ENCODE measurements around the gene VANGL2. TPM values are rescaled to one million over a fixed set of nuclear protein-coding genes. Genes with fewer than 3 reads are reported as not detected.
A peak's percentile ranks its signal among the peaks of the same experiment; 100 is the strongest.

Gene VANGL2
- total RNA-seq, 2 donors from 2014 or later, result 3.4 to 8.1 TPM

DNA sequence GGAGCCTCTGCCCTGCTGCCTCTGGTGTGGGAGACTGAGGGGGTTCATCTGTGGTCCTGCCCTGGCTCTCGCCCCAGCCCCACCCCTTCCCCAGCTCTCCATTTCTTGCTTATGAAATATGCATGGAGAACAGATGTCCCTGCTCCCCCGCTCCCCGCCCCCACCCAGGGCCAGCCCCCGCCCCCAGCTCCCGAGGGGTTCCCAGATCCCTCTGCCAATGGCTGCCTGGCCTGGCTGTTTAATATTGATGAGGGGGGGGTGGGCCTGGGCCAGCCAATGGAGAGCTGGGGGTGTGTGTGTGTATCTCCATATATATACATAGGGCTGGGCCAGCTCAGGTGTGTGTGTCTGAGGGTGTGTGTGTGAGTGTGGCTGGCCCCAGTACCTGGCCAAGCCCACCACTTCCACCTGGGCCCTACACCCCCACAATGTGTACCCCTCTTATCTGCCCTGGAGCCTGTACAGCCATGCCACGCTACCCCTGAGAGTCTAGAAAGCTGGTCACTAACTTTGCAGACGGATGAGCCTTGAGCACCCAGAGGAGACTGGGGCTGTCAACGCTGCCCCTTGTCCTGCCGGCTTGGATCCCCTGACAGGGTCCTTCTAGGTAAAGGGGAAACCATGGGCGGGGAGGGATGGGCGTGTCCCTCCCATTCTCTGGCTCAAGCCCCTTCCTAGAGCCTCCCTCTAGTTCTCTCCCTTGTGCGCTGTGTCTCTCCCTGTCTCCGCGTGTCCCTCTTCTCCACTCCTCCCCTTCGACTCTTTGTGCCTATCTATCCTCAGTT lies 33.4 kb upstream of the VANGL2 start, which contains the start of gene NHLH1:
TSS of gene NHLH1 (plus strand) at position 341 of the 785 bp plus-strand sequence. CDS start 3,661 bp downstream, outside the sequence.
- Histone ChIP-seq H3K27ac (no peak within 1 kb of the TSS), H3K4me3 (no peak within 1 kb of the TSS), H3K9me3 (no peaks in the 10 kb centered on the region), H3K4me1 (no peaks in the 10 kb centered on the region), H3K27me3 (no peaks in the 10 kb centered on the region), H3K36me3 (no peaks in the 10 kb centered on the region)
- TF ChIP-seq, protein P1, sequence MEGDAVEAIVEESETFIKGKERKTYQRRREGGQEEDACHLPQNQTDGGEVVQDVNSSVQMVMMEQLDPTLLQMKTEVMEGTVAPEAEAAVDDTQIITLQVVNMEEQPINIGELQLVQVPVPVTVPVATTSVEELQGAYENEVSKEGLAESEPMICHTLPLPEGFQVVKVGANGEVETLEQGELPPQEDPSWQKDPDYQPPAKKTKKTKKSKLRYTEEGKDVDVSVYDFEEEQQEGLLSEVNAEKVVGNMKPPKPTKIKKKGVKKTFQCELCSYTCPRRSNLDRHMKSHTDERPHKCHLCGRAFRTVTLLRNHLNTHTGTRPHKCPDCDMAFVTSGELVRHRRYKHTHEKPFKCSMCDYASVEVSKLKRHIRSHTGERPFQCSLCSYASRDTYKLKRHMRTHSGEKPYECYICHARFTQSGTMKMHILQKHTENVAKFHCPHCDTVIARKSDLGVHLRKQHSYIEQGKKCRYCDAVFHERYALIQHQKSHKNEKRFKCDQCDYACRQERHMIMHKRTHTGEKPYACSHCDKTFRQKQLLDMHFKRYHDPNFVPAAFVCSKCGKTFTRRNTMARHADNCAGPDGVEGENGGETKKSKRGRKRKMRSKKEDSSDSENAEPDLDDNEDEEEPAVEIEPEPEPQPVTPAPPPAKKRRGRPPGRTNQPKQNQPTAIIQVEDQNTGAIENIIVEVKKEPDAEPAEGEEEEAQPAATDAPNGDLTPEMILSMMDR (IDR thresholded peaks at IDR 0.05), result no peak
- DNase-seq (ENCODE audit: low spot score), result peak; percentile 16

DNA sequence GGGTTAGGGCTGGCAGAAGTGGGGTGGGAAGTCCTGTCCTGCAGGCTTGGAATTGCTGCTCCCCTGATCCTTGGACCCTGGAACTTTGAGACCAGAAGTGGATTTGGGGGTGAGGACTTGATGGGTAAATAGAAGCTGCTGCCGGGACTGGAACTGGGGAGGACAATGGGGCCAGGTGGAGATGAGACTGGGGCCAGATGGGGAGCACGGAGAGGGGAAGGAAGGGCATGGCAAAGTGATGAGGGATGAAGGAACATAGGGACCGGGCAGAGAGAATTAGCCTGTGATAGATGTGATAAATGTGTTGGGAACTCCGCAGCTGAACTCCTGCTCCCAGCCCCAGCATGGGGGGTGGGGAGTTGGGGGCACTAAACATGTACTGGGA lies 32.9 kb upstream of the VANGL2 start:
- Histone ChIP-seq H3K4me1 (no peaks in the 10 kb centered on the region), H3K9me3 (no peaks in the 10 kb centered on the region), H3K27ac (no peak overlapping the region), H3K36me3 (no peaks in the 10 kb centered on the region), H3K27me3 (no peaks in the 10 kb centered on the region), H3K4me3 (no peak overlapping the region)
- DNase-seq (ENCODE audit: low spot score), result peak; percentile 48
- TF ChIP-seq, protein P1 (IDR thresholded peaks at IDR 0.05), result no peak

DNA sequence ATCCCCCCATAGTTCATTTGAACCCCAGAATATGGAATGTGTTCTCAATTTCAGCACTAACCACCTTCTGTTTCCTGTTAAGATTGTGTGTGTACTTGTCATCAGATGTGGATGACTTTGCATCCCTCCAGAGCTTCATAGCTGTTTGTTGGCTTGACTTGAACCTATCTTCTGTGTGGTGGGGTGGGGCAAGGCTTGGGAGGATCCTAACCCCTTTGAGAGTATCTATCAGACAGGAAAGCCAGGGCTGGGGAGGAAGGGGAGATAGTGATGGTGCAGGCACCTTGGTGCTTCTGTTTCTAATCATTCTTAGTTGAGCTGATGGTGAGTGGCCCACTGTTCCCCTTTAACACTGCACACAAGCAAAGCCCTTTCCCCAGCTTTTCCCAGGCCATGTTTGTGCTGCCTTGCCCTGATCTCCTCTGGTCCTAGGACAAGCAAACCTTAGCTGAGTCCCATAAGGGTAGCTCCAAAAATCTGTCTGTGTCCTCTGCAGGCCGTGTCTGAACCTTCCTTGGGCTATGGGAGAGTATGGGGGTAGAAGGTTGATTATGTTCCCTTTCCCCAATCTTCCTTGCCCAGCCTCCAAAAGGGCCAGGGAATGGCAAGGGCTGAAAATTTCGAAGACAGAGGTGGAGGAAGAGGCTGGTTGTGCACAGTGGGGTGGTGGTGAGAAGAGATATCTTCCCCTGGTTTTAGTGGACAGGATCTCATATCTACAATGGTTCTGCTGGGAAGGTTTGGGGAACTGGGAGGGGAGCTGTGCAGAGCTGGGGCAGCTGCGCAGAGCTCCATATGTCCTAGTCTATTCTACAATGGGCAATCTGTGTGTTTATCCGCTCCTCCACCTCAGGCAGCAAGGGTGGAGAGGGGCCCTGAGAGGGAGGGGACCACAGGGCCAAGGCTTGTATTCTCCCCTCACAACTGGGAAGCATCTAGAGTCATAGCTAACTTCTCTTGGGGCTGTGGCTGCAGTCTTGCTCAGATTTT lies 32.1 kb upstream of the VANGL2 start:
- H3K4me3 ChIP-seq, result no peak overlapping the region
- H3K36me3 ChIP-seq, result no peaks in the 10 kb centered on the region
- no peaks in the 10 kb centered on the region for H3K4me1 ChIP-seq
- H3K27ac ChIP-seq, result no peak overlapping the region
- no peaks in the 10 kb centered on the region for H3K9me3 ChIP-seq
- peak; percentile 44 for DNase-seq (ENCODE audit: low spot score)
- TF ChIP-seq, protein P1 (IDR thresholded peaks at IDR 0.05), result no peak
- H3K27me3 ChIP-seq, result no peaks in the 10 kb centered on the region

DNA sequence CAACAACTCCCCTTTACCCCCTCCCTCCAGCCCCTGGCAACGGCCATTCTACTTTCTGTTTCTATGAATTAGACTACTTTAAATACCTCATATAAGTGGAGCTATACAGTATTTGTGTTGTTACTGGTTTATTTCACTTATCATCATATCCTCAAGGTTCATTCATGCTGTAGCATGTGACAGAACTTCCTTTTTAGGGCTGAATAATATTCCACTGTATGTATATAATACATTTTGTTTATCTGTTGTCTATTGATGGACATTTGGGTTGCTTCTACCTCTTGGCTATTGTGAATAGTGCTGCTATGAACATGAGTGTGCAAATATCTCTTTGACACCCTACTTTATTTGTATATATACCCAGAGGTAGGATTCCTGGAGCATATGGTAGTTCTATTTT lies 31.3 kb upstream of the VANGL2 start:
- H3K9me3 ChIP-seq, result no peaks in the 10 kb centered on the region
- no peaks in the 10 kb centered on the region for H3K4me1 ChIP-seq
- H3K27ac ChIP-seq, result no peak overlapping the region
- TF ChIP-seq, protein P1 (IDR thresholded peaks at IDR 0.05), result no peak
- DNase-seq (ENCODE audit: low spot score), result no peak
- H3K36me3 ChIP-seq, result no peaks in the 10 kb centered on the region
- H3K27me3 ChIP-seq, result no peaks in the 10 kb centered on the region
- no peak overlapping the region for H3K4me3 ChIP-seq

DNA sequence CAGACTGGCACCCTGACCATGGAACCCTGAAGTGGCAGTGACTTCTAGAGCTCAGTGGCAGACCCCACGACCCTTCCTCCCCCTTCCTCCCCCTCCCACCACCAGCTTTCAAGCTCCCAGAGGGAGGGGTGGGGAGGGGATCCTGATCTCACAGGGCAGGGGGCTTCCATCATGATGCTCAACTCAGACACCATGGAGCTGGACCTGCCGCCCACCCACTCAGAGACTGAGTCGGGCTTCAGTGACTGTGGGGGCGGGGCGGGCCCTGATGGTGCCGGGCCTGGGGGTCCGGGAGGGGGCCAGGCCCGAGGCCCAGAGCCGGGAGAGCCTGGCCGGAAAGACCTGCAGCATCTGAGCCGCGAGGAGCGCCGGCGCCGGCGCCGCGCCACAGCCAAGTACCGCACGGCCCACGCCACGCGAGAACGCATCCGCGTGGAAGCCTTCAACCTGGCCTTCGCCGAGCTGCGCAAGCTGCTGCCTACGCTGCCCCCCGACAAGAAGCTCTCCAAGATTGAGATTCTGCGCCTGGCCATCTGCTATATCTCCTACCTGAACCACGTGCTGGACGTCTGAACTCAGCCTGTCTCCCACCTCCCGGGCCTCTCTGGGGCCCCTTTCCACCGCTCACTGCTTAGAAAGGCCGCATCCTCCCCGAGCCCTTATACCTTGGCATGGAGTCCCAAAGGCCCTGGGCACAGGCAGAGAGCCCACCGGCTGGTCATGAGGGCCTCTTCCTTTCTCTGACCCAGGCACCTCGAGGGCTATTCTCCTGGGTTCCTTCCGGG lies 29.6 kb upstream of the VANGL2 start:
- H3K4me3 ChIP-seq, result no peak overlapping the region
- no peaks in the 10 kb centered on the region for H3K9me3 ChIP-seq
- no peak overlapping the region for H3K27ac ChIP-seq
- H3K36me3 ChIP-seq, result no peaks in the 10 kb centered on the region
- DNase-seq (ENCODE audit: low spot score), result peak; percentile 21
- H3K27me3 ChIP-seq, result no peaks in the 10 kb centered on the region
- TF ChIP-seq, protein P1 (IDR thresholded peaks at IDR 0.05), result no peak
- H3K4me1 ChIP-seq, result peaks cover 0 to 10% of the 10 kb centered on the region in 2 donors

Measured in right atrium auricular region (tissue), 2 donors.